K562 (cell line): Measurements from ENCODE around the gene OBSCN. TPM values are rescaled to one million over a fixed set of nuclear protein-coding genes. Genes with fewer than 3 reads are reported as not detected.
A peak's percentile ranks its signal among the peaks of the same experiment; 100 is the strongest.

Experiments used
- CBFB ChIP-seq: sonication (generic); formaldehyde crosslinking; IDR thresholded peaks from 2 replicates; pipeline ENCODE4 v1.4.0; 2020; ENCODE audit warnings: mild to moderate bottlenecking, missing genetic modification reagents
- CREB1 ChIP-seq, 2 experiments: sonication (generic) in 1 of 2; formaldehyde crosslinking in 1 of 2; IDR thresholded peaks; 2 replicates each; pipeline versions ENCODE4 v1.6.1 to v1.8.0; 2012 to 2022; ENCODE audit warnings: inconsistent platforms in 1 of 2, mild to moderate bottlenecking in 1 of 2, missing genetic modification reagents in 1 of 2, moderate library complexity in 1 of 2
- ELF4 ChIP-seq: fragments of 450-650 bp; formaldehyde crosslinking; IDR thresholded peaks from 2 replicates; pipeline ENCODE4 v1.4.0; 2022; ENCODE audit warnings: missing genetic modification characterization
- ETV1 ChIP-seq: fragments of 450-650 bp; conservative IDR thresholded peaks from 2 replicates; pipeline ENCODE4 v1.6.1; 2016; ENCODE audit warnings: missing genetic modification characterization, control low read depth, low read depth, missing compliant biosample characterization
- FIP1L1 ChIP-seq: fragments of 200-400 bp; formaldehyde crosslinking; IDR thresholded peaks from 2 replicates; pipeline ENCODE4 v1.6.1; 2018; ENCODE audit warnings: mild to moderate bottlenecking, low read depth, low read length; ENCODE audit not compliant: poor library complexity, severe bottlenecking
- HOXB6 ChIP-seq: fragments of 250-450 bp; sonication (Bioruptor Pico); IDR thresholded peaks from 2 replicates; pipeline ENCODE4 v1.5.1; 2022; ENCODE audit warnings: mild to moderate bottlenecking, borderline replicate concordance
- JUND ChIP-seq, 2 experiments: IDR thresholded peaks; 2 replicates in 1 of 2; 3 replicates in 1 of 2; pipeline ENCODE4 v1.6.1; 2011; ENCODE audit warnings: borderline replicate concordance in 2 of 2, low read depth in 2 of 2, low read length in 2 of 2, improper control_type of control experiment in 1 of 2, missing biosample characterization in 1 of 2, missing genetic modification characterization in 1 of 2, missing genetic modification reagents in 1 of 2
- KLF1 ChIP-seq: fragments of 450-650 bp; IDR thresholded peaks from 2 replicates; pipeline ENCODE4 v1.6.1; 2016; ENCODE audit warnings: missing genetic modification characterization, missing compliant biosample characterization
- KLF10 ChIP-seq: fragments of 250-450 bp; sonication (Bioruptor Pico); IDR thresholded peaks from 2 replicates; pipeline ENCODE4 v1.6.1; 2021; ENCODE audit warnings: matching md5 sums
- NBN ChIP-seq: fragments of 450-650 bp; IDR thresholded peaks from 2 replicates; pipeline ENCODE4 v1.6.1; 2016; ENCODE audit warnings: low read depth, mild to moderate bottlenecking
- RBBP5 ChIP-seq: fragments of 200-600 bp; sonication (generic); IDR thresholded peaks from 2 replicates; pipeline ENCODE4 v1.6.1; 2012; ENCODE audit warnings: borderline replicate concordance, mild to moderate bottlenecking, low read length, control low read depth, inconsistent platforms; ENCODE audit not compliant: insufficient read depth, poor library complexity, severe bottlenecking
- SNIP1 ChIP-seq: fragments of 450-650 bp; IDR thresholded peaks from 2 replicates; pipeline ENCODE4 v1.7.1; 2017; ENCODE audit warnings: low read depth, mild to moderate bottlenecking
- TEAD1 ChIP-seq, 2 experiments: fragments of 450-650 bp in 1 of 2; sonication (generic) in 1 of 2; formaldehyde crosslinking; IDR thresholded peaks; 2 replicates each; pipeline versions ENCODE4 v1.4.0 to v1.8.0; 2020 to 2022; ENCODE audit warnings: mild to moderate bottlenecking in 2 of 2, missing genetic modification reagents in 1 of 2
- ZBTB1 ChIP-seq: sonication (generic); formaldehyde crosslinking; IDR thresholded peaks from 2 replicates; pipeline ENCODE4 v1.8.1; 2023; ENCODE audit warnings: missing genetic modification reagents, low read depth, mild to moderate bottlenecking, borderline replicate concordance
- ZNF239 ChIP-seq: fragments of 250-450 bp; sonication (Bioruptor Pico); IDR thresholded peaks from 2 replicates; pipeline ENCODE4 v1.4.0; 2020; ENCODE audit warnings: mild to moderate bottlenecking
- ZNF347 ChIP-seq: fragments of 450-650 bp; formaldehyde crosslinking; IDR thresholded peaks from 2 replicates; pipeline ENCODE4 v1.4.0; 2020; ENCODE audit warnings: low read depth, mild to moderate bottlenecking, moderate library complexity
- polyA plus RNA-seq, 8 experiments: library from polyadenylated mRNA; depleted of rRNA in 4 of 8; stranded (reverse) in 5 of 8; unstranded in 3 of 8; fragments of >200 nt; fragmentation: Nextera tagmentation in 2 of 8; fragmentation: Illumina TruSeq in 1 of 8; extraction: Ambion mirVana in 2 of 8; extraction: Trizol in 1 of 8; gene quantifications; 2 replicates each; pipeline versions ENCODE4 v1.2.1 to v1.2.3, GENCODE V29; 2011 to 2014; ENCODE audit warnings: inconsistent platforms in 1 of 8, missing spikeins in 1 of 8
- total RNA-seq, 7 experiments: library from RNA; depleted of rRNA in 6 of 7; stranded (reverse); fragments of >200 nt in 6 of 7; fragmentation: Illumina TruSeq in 2 of 7; extraction: Trizol in 2 of 7; gene quantifications; 2 replicates each; pipeline versions ENCODE4 v1.2.1 to v1.2.3, GENCODE V29; 2011 to 2021; ENCODE audit warnings: low replicate concordance in 1 of 7
- TF ChIP-seq, protein P1 (sequence below): fragments of 250-450 bp; sonication (Bioruptor Pico); IDR thresholded peaks from 2 replicates; pipeline ENCODE4 v1.4.0; 2020; ENCODE audit warnings: mild to moderate bottlenecking, moderate library complexity
- TF ChIP-seq, protein P2 (sequence below): fragments of 450-650 bp; IDR thresholded peaks from 2 replicates; pipeline ENCODE4 v1.6.1; 2017; ENCODE audit warnings: mild to moderate bottlenecking, moderate library complexity
- TF ChIP-seq, protein P3 (sequence below): fragments of 250-450 bp; sonication (Bioruptor Pico); IDR thresholded peaks from 2 replicates; pipeline ENCODE4 v1.5.0; 2021; ENCODE audit warnings: mild to moderate bottlenecking, borderline replicate concordance

OBSCN gene
- total and polyA plus RNA-seq, 9 of the 15 experiments (the other 6 are each of a cell fraction or from before 2014, with no cell fraction given): 0.18 to 19.7 (median 3.6) TPM

DNA sequence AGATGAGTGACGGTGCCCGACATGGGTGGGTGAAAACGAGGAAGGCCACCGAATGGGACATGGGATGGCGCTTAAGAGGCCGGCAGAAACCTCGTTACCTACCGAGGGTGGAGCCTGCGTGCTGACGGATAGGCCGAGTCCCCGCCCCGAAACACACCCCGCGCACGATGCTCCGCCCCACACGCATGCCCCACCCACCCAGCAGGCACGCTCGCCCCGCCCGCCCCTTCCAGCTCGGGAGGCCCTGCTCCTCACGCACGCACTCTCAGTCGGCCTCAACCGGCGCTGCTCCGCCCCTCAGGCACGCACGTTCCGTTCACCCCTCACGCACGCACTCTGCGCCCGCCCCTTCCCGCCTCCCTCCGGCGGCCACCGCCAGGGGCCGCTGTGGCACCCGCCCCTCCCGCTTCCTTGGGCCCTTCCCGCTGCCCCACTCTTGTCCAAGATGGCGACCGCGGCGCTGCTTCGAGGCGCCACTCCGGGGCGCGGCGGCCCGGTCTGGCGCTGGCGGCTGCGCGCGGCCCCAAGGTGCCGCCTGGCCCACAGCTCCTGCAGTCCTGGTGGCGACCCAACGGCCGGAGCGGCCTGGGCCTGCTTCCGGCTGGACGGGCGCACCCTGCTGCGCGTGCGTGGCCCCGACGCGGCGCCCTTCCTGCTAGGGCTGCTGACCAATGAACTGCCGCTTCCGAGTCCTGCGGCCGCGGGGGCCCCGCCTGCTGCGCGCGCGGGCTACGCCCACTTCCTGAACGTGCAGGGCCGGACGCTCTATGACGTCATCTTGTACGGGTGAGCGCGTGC is 42.3 kb upstream of the OBSCN start, which contains the start of gene IBA57 (continued):
- TF ChIP-seq, protein P1, sequence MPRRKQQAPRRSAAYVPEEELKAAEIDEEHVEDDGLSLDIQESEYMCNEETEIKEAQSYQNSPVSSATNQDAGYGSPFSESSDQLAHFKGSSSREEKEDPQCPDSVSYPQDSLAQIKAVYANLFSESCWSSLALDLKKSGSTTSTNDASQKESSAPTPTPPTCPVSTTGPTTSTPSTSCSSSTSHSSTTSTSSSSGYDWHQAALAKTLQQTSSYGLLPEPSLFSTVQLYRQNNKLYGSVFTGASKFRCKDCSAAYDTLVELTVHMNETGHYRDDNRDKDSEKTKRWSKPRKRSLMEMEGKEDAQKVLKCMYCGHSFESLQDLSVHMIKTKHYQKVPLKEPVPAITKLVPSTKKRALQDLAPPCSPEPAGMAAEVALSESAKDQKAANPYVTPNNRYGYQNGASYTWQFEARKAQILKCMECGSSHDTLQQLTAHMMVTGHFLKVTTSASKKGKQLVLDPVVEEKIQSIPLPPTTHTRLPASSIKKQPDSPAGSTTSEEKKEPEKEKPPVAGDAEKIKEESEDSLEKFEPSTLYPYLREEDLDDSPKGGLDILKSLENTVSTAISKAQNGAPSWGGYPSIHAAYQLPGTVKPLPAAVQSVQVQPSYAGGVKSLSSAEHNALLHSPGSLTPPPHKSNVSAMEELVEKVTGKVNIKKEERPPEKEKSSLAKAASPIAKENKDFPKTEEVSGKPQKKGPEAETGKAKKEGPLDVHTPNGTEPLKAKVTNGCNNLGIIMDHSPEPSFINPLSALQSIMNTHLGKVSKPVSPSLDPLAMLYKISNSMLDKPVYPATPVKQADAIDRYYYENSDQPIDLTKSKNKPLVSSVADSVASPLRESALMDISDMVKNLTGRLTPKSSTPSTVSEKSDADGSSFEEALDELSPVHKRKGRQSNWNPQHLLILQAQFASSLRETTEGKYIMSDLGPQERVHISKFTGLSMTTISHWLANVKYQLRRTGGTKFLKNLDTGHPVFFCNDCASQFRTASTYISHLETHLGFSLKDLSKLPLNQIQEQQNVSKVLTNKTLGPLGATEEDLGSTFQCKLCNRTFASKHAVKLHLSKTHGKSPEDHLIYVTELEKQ (CRISPR knock-in tag): 0 out of 2 replicates have a peak, but pooled peaks have one; percentile 26
- TF ChIP-seq KLF1 (tag): peak; percentile 98
- peak; percentile 58 for TF ChIP-seq FIP1L1
- TF ChIP-seq, protein P2, sequence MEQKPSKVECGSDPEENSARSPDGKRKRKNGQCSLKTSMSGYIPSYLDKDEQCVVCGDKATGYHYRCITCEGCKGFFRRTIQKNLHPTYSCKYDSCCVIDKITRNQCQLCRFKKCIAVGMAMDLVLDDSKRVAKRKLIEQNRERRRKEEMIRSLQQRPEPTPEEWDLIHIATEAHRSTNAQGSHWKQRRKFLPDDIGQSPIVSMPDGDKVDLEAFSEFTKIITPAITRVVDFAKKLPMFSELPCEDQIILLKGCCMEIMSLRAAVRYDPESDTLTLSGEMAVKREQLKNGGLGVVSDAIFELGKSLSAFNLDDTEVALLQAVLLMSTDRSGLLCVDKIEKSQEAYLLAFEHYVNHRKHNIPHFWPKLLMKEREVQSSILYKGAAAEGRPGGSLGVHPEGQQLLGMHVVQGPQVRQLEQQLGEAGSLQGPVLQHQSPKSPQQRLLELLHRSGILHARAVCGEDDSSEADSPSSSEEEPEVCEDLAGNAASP: no peak
- TF ChIP-seq RBBP5: peak; percentile 95
- peak; percentile 93 for TF ChIP-seq ELF4
- no peak for TF ChIP-seq ZNF347
- TF ChIP-seq NBN: peak; percentile 83; the same call in 1 of the 2 replicates
- peak; percentile 79 for TF ChIP-seq ETV1 (tag)
- no peak; the same call in 1 of the 2 replicates for TF ChIP-seq HOXB6 (CRISPR knock-in tag)
- TF ChIP-seq SNIP1: 0 out of 2 replicates have a peak, but pooled peaks have one; percentile 20
- peak; percentile 99 for TF ChIP-seq JUND (IDR thresholded peaks at IDR 0.05; ENCODE audit: borderline replicate concordance, low read depth, low read length)
- peak; percentile 90; the same call in 2 of the 3 replicates for TF ChIP-seq JUND (tag; IDR thresholded peaks at IDR 0.05; ENCODE audit: borderline replicate concordance, low read depth, low read length)
- TF ChIP-seq, protein P3, sequence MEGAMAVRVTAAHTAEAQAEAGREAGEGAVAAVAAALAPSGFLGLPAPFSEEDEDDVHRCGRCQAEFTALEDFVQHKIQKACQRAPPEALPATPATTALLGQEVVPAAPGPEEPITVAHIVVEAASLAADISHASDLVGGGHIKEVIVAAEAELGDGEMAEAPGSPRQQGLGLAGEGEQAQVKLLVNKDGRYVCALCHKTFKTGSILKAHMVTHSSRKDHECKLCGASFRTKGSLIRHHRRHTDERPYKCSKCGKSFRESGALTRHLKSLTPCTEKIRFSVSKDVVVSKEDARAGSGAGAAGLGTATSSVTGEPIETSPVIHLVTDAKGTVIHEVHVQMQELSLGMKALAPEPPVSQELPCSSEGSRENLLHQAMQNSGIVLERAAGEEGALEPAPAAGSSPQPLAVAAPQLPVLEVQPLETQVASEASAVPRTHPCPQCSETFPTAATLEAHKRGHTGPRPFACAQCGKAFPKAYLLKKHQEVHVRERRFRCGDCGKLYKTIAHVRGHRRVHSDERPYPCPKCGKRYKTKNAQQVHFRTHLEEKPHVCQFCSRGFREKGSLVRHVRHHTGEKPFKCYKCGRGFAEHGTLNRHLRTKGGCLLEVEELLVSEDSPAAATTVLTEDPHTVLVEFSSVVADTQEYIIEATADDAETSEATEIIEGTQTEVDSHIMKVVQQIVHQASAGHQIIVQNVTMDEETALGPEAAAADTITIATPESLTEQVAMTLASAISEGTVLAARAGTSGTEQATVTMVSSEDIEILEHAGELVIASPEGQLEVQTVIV (CRISPR knock-in tag): peak; percentile 27; the same call in 1 of the 2 replicates
- peak in 1 of 2 experiments; percentile 87; a peak in 2 of 4 replicates for TF ChIP-seq TEAD1 (CRISPR knock-in tag; IDR thresholded peaks at IDR 0.05)
- peak; percentile 59; the same call in 1 of the 2 replicates for TF ChIP-seq ZNF239 (CRISPR knock-in tag)
- TF ChIP-seq ZBTB1 (CRISPR knock-in tag): peak; percentile 84
- no peak for TF ChIP-seq KLF10 (CRISPR knock-in tag)
- peak; percentile 95 for TF ChIP-seq CREB1 (IDR thresholded peaks at IDR 0.05)
- peak; percentile 93 for TF ChIP-seq CREB1 (CRISPR knock-in tag; IDR thresholded peaks at IDR 0.05)
- TF ChIP-seq CBFB (CRISPR knock-in tag): no peak
